Activated T-cell treated with anti-CD3 and anti-CD28 coated beads, Interleukin-2, amount 50 U/mL, for 4 hours (primary cell): ENCODE data around the gene TNFRSF6B. TPM values are rescaled to one million over a fixed set of nuclear protein-coding genes. Genes with fewer than 3 reads are reported as not detected.
A peak's percentile ranks its signal among the peaks of the same experiment; 100 is the strongest.
"Not testable (repeated sequence)": the region's sequence is repeated elsewhere in the genome, so short reads cannot be mapped to it uniquely, and the experiment has no call there.

ENCODE experiments used
- ATAC-seq, 2 donors: fragments of 200-7000 bp; cut with Tn5 transposase; one replicate each; pipeline ENCODE4 v1.10.0; 2021
- DNase-seq: peaks from one replicate; pipeline ENCODE4 v3.0.0-alpha.2; 2020
- H3K27me3 Mint-ChIP-seq: one replicate; pipeline ENCODE4 v1.8.0; 2021; ENCODE audit warnings: low read depth, mixed read lengths
- H3K36me3 Mint-ChIP-seq: one replicate; pipeline ENCODE4 v1.8.0; 2022; ENCODE audit warnings: mixed read lengths; ENCODE audit not compliant: insufficient read depth
- H3K4me1 Mint-ChIP-seq: one replicate; pipeline ENCODE4 v1.8.0; 2021; ENCODE audit warnings: low read depth, mixed read lengths
- H3K4me3 Mint-ChIP-seq: one replicate; pipeline ENCODE4 v1.8.0; 2021; ENCODE audit warnings: mild to moderate bottlenecking, moderate library complexity, mixed read lengths
- H3K9me3 Mint-ChIP-seq: one replicate; pipeline ENCODE4 v1.8.0; 2021; ENCODE audit warnings: mixed read lengths
- total RNA-seq, 3 donors: library from RNA; stranded (reverse); gene quantifications; one replicate each; pipeline ENCODE4 v1.2.1, GENCODE V29; 2021

The TNFRSF6B gene, protein sequence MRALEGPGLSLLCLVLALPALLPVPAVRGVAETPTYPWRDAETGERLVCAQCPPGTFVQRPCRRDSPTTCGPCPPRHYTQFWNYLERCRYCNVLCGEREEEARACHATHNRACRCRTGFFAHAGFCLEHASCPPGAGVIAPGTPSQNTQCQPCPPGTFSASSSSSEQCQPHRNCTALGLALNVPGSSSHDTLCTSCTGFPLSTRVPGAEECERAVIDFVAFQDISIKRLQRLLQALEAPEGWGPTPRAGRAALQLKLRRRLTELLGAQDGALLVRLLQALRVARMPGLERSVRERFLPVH
- total RNA-seq: under 1 TPM in 1 of 3 donors, not detected in 2; 0.47 TPM

GRCh38 chr20:63696628-63697356, at the start of gene TNFRSF6B:
TNFRSF6B (plus strand) TSS chr20:63696652; CDS start chr20:63696768, 116 bp downstream.
- H3K36me3 Mint-ChIP-seq: peaks cover 2% of the 10 kb centered on the region

DNA sequence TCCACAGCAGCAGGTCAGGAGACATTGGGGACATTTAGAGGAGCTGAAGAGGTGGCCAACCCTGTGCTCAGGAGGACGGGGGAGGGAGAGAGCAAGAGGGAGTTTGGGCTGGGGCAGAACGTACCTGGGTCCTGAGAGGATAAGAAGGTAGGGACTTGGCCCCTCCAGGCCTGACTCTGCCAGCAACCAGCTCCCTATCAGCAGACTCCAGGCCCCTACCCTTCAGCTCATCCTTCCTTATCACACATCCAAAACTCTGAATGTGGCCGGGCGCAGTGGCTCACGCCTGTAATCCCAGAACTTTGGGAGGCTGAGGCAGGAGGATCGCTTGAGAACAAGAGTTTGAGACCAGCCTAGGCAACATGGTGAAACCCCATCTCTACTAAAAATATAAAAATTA, 48.3 kb upstream of the TNFRSF6B start:
- no peak for DNase-seq
- H3K27me3 Mint-ChIP-seq: no peaks in the 10 kb centered on the region
- peaks cover 9% of the 10 kb centered on the region for H3K4me1 Mint-ChIP-seq
- H3K9me3 Mint-ChIP-seq: no peaks in the 10 kb centered on the region
- no peak for ATAC-seq
- H3K36me3 Mint-ChIP-seq: no peaks in the 10 kb centered on the region
- H3K4me3 Mint-ChIP-seq: no peak overlapping the region

More at GRCh38 chr20:63696628-63697356, at the start of gene TNFRSF6B:
- H3K27me3 Mint-ChIP-seq: no peaks in the 10 kb centered on the region
- peak within 1 kb of the TSS; percentile 40 for H3K4me3 Mint-ChIP-seq
- ATAC-seq (peak; percentile 9 to 19), DNase-seq (no peak)
- H3K4me1 Mint-ChIP-seq: peaks cover 24% of the 10 kb centered on the region
- H3K9me3 Mint-ChIP-seq: no peaks in the 10 kb centered on the region

- ATAC-seq: no peak
- no peak for DNase-seq
- Mint-ChIP-seq H3K4me1 (peaks cover 12% of the 10 kb centered on the region), H3K27me3 (no peaks in the 10 kb centered on the region), H3K9me3 (no peaks in the 10 kb centered on the region), H3K36me3 (no peaks in the 10 kb centered on the region), H3K4me3 (no peak overlapping the region)
These were observed 47.4 kb upstream of the TNFRSF6B start for GRCh38 chr20:63648895-63649589.

DNA sequence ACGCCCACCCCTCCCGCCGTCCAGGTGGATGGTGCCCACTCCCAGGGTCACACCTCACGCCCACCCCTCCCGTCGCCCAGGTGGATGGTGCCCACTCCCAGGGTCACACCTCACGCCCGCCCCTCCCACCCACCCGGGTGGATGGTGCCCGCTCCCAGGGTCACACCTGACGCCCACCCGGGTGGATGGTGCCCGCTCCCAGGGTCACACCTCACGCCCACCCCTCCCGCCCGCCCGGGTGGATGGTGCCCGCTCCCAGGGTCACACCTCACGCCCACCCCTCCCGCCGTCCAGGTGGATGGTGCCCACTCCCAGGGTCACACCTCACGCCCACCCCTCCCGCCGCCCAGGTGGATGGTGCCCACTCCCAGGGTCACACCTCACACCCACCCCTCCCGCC, 46.0 kb upstream of the TNFRSF6B start:
- H3K36me3 Mint-ChIP-seq, ATAC-seq, H3K9me3 Mint-ChIP-seq, DNase-seq, H3K27me3 Mint-ChIP-seq, H3K4me3 Mint-ChIP-seq: not testable (repeated sequence)
- H3K4me1 Mint-ChIP-seq: peaks cover 21% of the 10 kb centered on the region

- no peak for DNase-seq
- H3K4me3 Mint-ChIP-seq: peak overlapping the region; percentile 80
- peaks cover 21% of the 10 kb centered on the region for H3K4me1 Mint-ChIP-seq
- peak; percentile 1 to 3 for ATAC-seq
- no peaks in the 10 kb centered on the region for H3K36me3 Mint-ChIP-seq
- no peaks in the 10 kb centered on the region for H3K9me3 Mint-ChIP-seq
- no peaks in the 10 kb centered on the region for H3K27me3 Mint-ChIP-seq
These were observed 44.6 kb upstream of the TNFRSF6B start for GRCh38 chr20:63651942-63652191.

DNA sequence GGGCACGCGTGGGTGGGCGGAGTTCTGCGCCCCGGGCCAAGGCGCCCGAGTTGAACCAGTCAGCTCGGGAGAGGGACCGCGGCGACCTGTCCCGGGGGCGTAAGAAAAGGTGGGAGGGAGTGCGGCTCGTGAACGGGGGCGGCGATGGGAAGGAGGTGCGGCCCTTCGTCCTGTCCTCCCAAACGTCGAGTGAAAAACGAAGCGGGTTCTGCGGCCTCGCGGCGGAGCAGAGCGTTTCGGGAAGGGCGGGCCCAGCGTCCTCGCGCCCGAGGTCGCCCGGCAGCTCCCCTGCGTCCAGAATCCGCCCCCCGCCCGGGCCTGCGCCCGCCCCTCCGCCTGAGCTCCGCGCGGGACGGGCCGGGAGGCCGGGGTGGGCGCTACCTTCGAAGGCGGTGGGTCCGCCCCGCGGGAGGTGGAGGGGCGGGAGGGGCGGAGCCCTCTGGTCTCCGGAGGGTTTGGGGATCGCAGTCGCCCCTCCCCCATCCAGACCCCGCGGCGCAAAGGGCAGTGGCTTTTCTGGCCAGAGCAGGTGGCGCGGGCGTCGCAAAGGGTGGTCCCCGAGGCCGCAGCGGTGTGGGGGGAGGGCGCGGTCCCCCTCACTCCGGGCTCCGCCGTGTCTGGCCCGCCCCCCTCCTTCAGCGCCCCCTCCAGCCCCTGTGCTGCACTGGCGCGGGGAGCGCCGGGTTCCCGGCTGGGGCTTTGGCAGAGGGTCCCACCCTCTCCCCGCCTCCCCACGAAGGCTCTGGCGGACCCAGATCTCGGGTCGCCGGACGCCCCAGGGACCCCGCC, 44.1 kb upstream of the TNFRSF6B start:
- no peaks in the 10 kb centered on the region for H3K36me3 Mint-ChIP-seq
- peak overlapping the region; percentile 65 for H3K4me3 Mint-ChIP-seq
- no peaks in the 10 kb centered on the region for H3K27me3 Mint-ChIP-seq
- no peaks in the 10 kb centered on the region for H3K9me3 Mint-ChIP-seq
- peaks cover 21% of the 10 kb centered on the region for H3K4me1 Mint-ChIP-seq
- ATAC-seq (peak; percentile 47 to 57), DNase-seq (peak; percentile 56)

- Mint-ChIP-seq H3K4me1 (peaks cover 27% of the 10 kb centered on the region), H3K9me3 (no peaks in the 10 kb centered on the region), H3K36me3 (no peaks in the 10 kb centered on the region), H3K4me3 (peak within 1 kb of the TSS; percentile 77), H3K27me3 (no peaks in the 10 kb centered on the region)
- DNase-seq (peak; percentile 57), ATAC-seq (peak; percentile 50 to 53)
These were observed 43.1 kb upstream of the TNFRSF6B start, which contains the start of gene STMN3 for GRCh38 chr20:63653041-63653973. STMN3 (minus strand) TSS chr20:63653424; CDS start chr20:63653345, 79 bp downstream.

- H3K36me3 Mint-ChIP-seq: no peaks in the 10 kb centered on the region
- H3K4me3 Mint-ChIP-seq: peak overlapping the region; percentile 77
- ATAC-seq (no peak), DNase-seq (no peak)
- H3K9me3 Mint-ChIP-seq: no peaks in the 10 kb centered on the region
- peaks cover 30% of the 10 kb centered on the region for H3K4me1 Mint-ChIP-seq
- no peaks in the 10 kb centered on the region for H3K27me3 Mint-ChIP-seq
These were observed 42.3 kb upstream of the TNFRSF6B start for GRCh38 chr20:63653974-63654668.

DNA sequence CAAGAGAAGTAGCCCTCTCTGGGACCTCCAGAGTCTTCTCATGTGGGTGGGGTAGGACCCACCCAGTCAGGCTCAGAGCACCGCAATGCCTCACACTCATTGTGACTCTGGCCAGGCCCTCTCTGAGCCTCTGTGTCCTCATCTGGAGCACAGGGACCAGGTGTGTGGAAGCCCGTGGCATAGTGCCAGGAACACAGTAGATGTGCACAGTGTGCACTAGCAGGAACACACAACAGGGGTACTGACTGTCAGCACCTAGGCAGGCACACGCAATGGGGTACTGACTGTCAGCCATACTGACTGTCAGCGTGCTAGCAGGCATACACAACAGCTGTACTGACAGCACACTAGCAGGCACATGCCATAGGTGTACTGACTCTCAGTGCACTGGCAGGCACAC, 41.2 kb upstream of the TNFRSF6B start:
- Mint-ChIP-seq H3K4me3 (no peak overlapping the region), H3K9me3 (no peaks in the 10 kb centered on the region), H3K27me3 (no peaks in the 10 kb centered on the region), H3K36me3 (no peaks in the 10 kb centered on the region), H3K4me1 (peaks cover 35% of the 10 kb centered on the region)
- no peak for ATAC-seq
- no peak for DNase-seq

DNA sequence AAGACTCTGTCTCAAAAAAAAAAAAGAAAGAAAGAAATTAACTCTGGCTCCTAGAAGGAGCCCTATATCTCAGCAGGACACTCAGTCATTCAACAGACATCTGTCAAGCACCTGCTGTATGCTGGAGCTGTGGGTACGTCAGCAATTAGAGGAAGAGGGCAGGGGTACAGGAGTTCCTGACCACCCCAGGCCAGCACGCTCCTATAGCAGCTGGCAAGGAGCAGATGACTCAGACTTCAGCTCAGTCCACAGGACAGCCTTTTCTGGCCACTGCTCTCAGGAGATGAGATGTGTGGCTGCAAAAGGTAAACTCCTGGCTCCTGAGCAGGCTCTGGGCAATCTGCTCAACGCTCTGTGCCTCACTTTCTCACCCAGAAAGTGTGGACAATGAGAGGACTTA, 40.0 kb upstream of the TNFRSF6B start:
- Mint-ChIP-seq H3K36me3 (no peaks in the 10 kb centered on the region), H3K9me3 (no peaks in the 10 kb centered on the region), H3K4me1 (peaks cover 30% of the 10 kb centered on the region), H3K4me3 (no peak overlapping the region), H3K27me3 (no peaks in the 10 kb centered on the region)
- DNase-seq (no peak), ATAC-seq (no peak)

DNA sequence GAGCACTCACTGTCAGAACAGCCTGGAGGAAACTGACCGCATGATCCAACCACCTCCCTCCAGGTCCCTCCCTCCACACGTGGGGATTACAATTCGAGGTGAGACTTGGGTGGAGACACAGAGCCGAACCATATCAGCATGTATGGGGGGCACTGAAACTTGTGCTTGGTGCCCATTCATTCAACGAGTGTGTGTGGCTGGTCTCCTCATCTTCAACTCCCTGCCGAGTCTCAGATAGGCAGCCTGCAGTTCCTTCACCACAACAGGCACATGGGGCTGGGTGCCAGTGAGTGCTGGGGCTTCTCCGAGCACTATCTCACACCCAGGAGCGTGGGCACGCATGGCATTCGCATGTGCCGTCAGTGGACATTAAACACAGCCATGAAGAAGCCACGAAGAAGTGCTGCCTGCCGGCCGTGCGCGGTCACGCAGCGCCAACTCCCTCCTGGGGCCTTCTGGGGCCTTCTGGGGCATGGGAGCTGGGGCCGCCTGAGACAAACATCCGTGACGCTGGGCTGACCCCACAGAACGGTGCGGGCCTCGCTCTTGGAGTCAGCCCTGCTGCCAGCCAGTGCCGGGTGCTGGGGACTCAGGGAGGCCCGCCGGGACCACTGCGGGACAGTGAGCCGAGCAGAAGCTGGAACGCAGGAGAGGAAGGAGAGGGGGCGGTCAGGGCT, 39.1 kb upstream of the TNFRSF6B start:
- Mint-ChIP-seq H3K36me3 (peaks cover 2% of the 10 kb centered on the region), H3K9me3 (no peaks in the 10 kb centered on the region), H3K4me1 (peaks cover 26% of the 10 kb centered on the region), H3K27me3 (no peaks in the 10 kb centered on the region), H3K4me3 (peak overlapping the region; percentile 94)
- no peak for DNase-seq
- ATAC-seq: no peak

DNA sequence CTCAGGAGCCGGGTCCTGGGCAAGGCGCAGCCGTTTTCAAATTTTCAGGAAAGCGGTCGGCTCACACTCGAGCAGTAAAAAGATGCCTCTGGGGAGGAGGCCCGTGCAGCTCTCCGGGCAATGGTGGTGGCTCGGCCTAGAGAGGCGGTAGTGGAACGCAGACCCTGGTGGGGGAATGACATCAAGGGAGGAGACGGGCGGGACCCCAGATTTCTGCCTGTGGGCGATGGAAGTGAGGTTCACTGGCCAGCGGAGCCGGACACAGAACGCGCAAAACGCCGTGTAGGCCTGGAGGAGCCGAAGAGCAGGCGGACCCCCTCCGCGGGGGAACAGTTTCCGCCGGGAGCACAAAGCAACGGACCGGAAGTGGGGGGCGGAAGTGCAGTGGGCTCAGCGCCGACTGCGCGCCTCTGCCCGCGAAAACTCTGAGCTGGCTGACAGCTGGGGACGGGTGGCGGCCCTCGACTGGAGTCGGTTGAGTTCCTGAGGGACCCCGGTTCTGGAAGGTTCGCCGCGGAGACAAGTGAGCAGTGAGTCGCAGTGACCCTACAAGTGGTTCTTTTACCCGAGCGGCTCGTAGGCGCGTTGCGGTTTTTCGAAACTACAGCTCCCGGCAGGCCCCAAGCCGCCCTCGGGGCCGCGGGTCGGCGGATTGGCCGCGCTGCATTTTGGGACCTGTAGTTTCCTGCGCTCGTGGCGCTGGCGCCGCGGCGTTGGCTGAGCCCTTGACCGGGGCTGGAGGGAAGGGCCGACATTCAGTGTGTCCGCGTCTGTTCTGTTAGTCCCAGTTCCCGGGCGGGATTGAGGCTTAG, 38.3 kb upstream of the TNFRSF6B start, which contains the start of gene RTEL1:
Gene RTEL1, plus strand, starts transcription at position 376 of the 812 bp plus-strand sequence. CDS start 1,091 bp downstream, outside the sequence.
- Mint-ChIP-seq H3K36me3 (peaks cover 4% of the 10 kb centered on the region), H3K4me3 (peak within 1 kb of the TSS; percentile 94), H3K4me1 (peaks cover 26% of the 10 kb centered on the region), H3K9me3 (no peaks in the 10 kb centered on the region), H3K27me3 (no peaks in the 10 kb centered on the region)
- peak; percentile 88 to 89 for ATAC-seq
- DNase-seq: peak; percentile 86
